Heart right ventricle (tissue), 16 donors: ENCODE results near the gene SLC35B4. TPM values are rescaled to one million over a fixed set of nuclear protein-coding genes. Genes with fewer than 3 reads are reported as not detected.

Source experiments
- ATAC-seq, 8 donors: fragments of 200-7000 bp; cut with Tn5 transposase; one replicate each; pipeline ENCODE4 v1.9.1; 2020; ENCODE audit warnings: mild to moderate bottlenecking in 8 of 8, moderate library complexity in 8 of 8, moderate number of reproducible peaks in 1 of 8
- DNase-seq, 2 donors: peaks; one replicate each; pipeline ENCODE4 v3.0.0-alpha.2; 2020
- H3K27ac ChIP-seq, 10 donors: fragments of 200-600 bp; sonication (generic) in 2 of 10; one replicate each; pipeline versions ENCODE4 v1.5.0 to v1.8.0; 2020 to 2022; ENCODE audit warnings: mild to moderate bottlenecking in 3 of 10
- H3K27me3 ChIP-seq, 7 donors: fragments of 200-600 bp; one replicate each; pipeline ENCODE4 v1.8.0; 2021 to 2022; ENCODE audit warnings: mild to moderate bottlenecking in 2 of 7
- H3K36me3 ChIP-seq, 9 donors: fragments of 200-600 bp; sonication (generic) in 1 of 9; one replicate each; pipeline versions ENCODE4 v1.5.0 to v1.8.0; 2020 to 2022; ENCODE audit warnings: mild to moderate bottlenecking in 2 of 9
- H3K4me1 ChIP-seq, 9 donors: fragments of 200-600 bp; sonication (generic) in 1 of 9; one replicate each; pipeline versions ENCODE4 v1.5.0 to v1.8.0; 2020 to 2022; ENCODE audit warnings: mild to moderate bottlenecking in 4 of 9
- H3K4me3 ChIP-seq, 10 donors: fragments of 200-600 bp; sonication (generic) in 2 of 10; one replicate each; pipeline versions ENCODE4 v1.5.0 to v1.8.0; 2020 to 2022; ENCODE audit warnings: mild to moderate bottlenecking in 7 of 10, moderate library complexity in 2 of 10
- H3K9me3 ChIP-seq, 11 donors: fragments of 200-600 bp in 10 of 11; sonication (generic) in 2 of 11; one replicate each; pipeline versions ENCODE4 v1.5.0 to v1.8.0; 2013 to 2022; ENCODE audit warnings: mild to moderate bottlenecking in 2 of 11, control low read depth in 1 of 11, moderate library complexity in 1 of 11
- CTCF ChIP-seq, 9 donors: fragments of 200-600 bp; sonication (generic) in 2 of 9; IDR thresholded peaks; one replicate each; pipeline versions ENCODE4 v1.5.0 to v1.8.0; 2021 to 2022; ENCODE audit warnings: antibody characterized with exemption in 9 of 9, mild to moderate bottlenecking in 5 of 9, moderate library complexity in 1 of 9
- WGBS, 2 donors: extraction: QIAGEN DNeasy Blood & Tissue Kit; methylation state at CpG; one replicate each; pipeline ENCODE4 v1.1.7; 2013; ENCODE audit warnings: inconsistent platforms in 1 of 2; 5-methylcytosine and 5-hydroxymethylcytosine counted together
- intact Hi-C, 10 donors: fragments of 100-400 bp; cut with DNase I; formaldehyde crosslinking; loops; one replicate each; pipeline versions ENCODE4 v1.11.1 to v1.14.2; 2022
- polyA plus RNA-seq, 2 donors: library from polyadenylated mRNA; stranded (reverse); fragments of 200-250 nt; gene quantifications; one replicate each; pipeline ENCODE4 v1.2.3, GENCODE V29; 2013
- total RNA-seq, 10 donors: library from RNA; stranded (reverse); fragmentation: NEBNext Ultra II Directional in 3 of 10; extraction: Animal tissue kit (Norgen Biotek cat#: 25700) in 3 of 10; gene quantifications; one replicate each; pipeline versions ENCODE4 v1.2.1 to v1.2.4, GENCODE V29; 2021 to 2023
- donor health status: Arrhythmogenic right ventricular cardiomyopathy.
- donor health status: ischemic (EF 13 %, LVEDD 7.1; RV severe dilation, severe dysfunction).
- donor health status: healthy with polysubstance abuse.
- donor health status: DM: no; HTN: yes; CAD: no.
- donor health status: DM: no; HTN: no; CAD: no.
- donor health status: ischemic (EF 25% LVEDD 6.9; RV normal size, moderate dysfunction).
- donor health status: ischemic (EF 25% LVEDD 5.7; RV mildly dilated, moderate dysfunction).
- donor health status: healthy.
- donor health status: DM: yes; HTN: yes; CAD: no.
- donor health status: Ischemic cardiomyopathy.
- donor health status: ischemic (EF 35%, LVEDD 5.7; RV mildly dilated, moderate dysfunction).
- donor health status: nonischemic (EF 11% LVEDD 7.7; RV severe dilation, severe dysfunction).
- donor health status: DM: yes; HTN: yes; CAD: no.
- donor health status: PGD.
- donor health status: ischemic (EF 29% LVEDD 5.4; RV normal size, mild dysfunction).
- donor health status: nonischemic (EF 23%, LVEDD 6.1; RV moderate dilation, normal function).

Gene SLC35B4
- total and polyA plus RNA-seq, 12 donors: 2.4 to 7.9 (median 4.6) TPM

DNA sequence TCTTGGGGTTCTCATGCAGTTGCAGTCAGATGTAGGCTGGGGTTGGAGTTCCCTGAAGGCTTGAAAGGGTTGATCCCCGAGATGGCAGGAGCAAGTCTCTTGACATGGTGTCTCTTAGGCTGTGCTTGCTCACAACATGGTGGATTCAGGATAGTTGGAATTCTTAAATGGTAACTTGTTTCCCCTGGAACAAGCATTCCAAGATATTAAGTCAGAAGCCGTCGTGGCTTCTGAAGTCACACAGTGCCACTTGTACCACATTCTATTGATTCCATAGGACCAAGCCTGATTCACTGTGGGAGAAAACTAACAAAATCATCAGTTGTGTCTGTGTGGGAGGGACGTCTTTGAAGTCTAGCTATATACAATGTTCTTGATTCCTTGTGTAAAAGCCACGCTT, 3.5 kb upstream of the SLC35B4 start:
- no peak for TF ChIP-seq CTCF (IDR thresholded peaks at IDR 0.05)
- H3K9me3 ChIP-seq: no peaks in the 10 kb centered on the region
- H3K4me1 ChIP-seq: peaks cover 0 to 15% (median 10%) of the 10 kb centered on the region in 9 donors
- H3K4me3 ChIP-seq: no peak overlapping the region
- WGBS, 2 donors: 71 to 76% methylated on average over 5 of the region's 5 CpGs
- H3K27ac ChIP-seq: no peak overlapping the region
- intact Hi-C loops: no loop called here
- ATAC-seq: no peak
- DNase-seq: no peak
- no peaks in the 10 kb centered on the region for H3K36me3 ChIP-seq
- peaks cover 0 to 7% (median 0%) of the 10 kb centered on the region in 7 donors for H3K27me3 ChIP-seq

- no peak for TF ChIP-seq CTCF (IDR thresholded peaks at IDR 0.05)
- Histone ChIP-seq H3K9me3 (no peaks in the 10 kb centered on the region), H3K4me1 (peaks cover 0 to 15% (median 10%) of the 10 kb centered on the region in 9 donors), H3K4me3 (no peak overlapping the region), H3K27me3 (peaks cover 0 to 7% (median 0%) of the 10 kb centered on the region in 7 donors), H3K36me3 (no peaks in the 10 kb centered on the region), H3K27ac (no peak overlapping the region)
- ATAC-seq (no peak), DNase-seq (no peak)
- intact Hi-C loops: loop anchor here in 2 of 10 donors (5.0 to 10.0 kb wide), 2 partner anchors 191 to 194 kb away; partner anchors contain the start of gene LRGUK (in 2 of the 2)
Measured at GRCh38 chr7:134318443-134318842, 1.7 kb upstream of the SLC35B4 start.

DNA sequence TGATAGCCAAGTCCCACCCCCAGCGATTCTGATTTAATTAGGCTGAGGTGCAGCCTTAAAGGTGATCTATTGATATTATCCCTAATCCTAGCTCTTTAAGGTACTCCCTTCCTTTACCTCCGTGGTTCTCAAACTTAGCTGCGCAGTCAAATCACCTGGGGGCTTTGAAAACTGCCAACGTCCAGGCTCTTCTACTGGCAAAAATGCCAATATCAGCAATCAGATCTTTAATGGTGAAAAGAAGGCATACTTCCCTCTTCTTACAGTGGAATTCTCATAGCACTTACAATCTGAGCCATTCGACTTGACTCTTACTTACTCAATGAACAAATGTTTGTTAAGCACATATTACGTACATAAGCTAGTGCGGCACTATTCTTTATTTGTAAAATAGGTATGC, 704 bp upstream of the SLC35B4 start:
- intact Hi-C loops: loop anchor here in 2 of 10 donors (5.0 to 10.0 kb wide), 2 partner anchors 190 to 193 kb away; partner anchors contain the start of gene LRGUK (in 2 of the 2)
- H3K4me3 ChIP-seq: peak overlapping the region in 8 of 10 donors; percentile 72 to 96 (median 88)
- ATAC-seq (no peak), DNase-seq (no peak)
- peak overlapping the region in 6 of 10 donors; percentile 77 to 89 (median 83) for H3K27ac ChIP-seq
- 69 to 70% methylated on average over 7 of the region's 7 CpGs for WGBS, 2 donors
- peaks cover 0 to 15% (median 10%) of the 10 kb centered on the region in 9 donors for H3K4me1 ChIP-seq
- H3K9me3 ChIP-seq: no peaks in the 10 kb centered on the region
- H3K36me3 ChIP-seq: no peaks in the 10 kb centered on the region
- peaks cover 0 to 5% (median 0%) of the 10 kb centered on the region in 7 donors for H3K27me3 ChIP-seq
- TF ChIP-seq CTCF (IDR thresholded peaks at IDR 0.05): no peak

DNA sequence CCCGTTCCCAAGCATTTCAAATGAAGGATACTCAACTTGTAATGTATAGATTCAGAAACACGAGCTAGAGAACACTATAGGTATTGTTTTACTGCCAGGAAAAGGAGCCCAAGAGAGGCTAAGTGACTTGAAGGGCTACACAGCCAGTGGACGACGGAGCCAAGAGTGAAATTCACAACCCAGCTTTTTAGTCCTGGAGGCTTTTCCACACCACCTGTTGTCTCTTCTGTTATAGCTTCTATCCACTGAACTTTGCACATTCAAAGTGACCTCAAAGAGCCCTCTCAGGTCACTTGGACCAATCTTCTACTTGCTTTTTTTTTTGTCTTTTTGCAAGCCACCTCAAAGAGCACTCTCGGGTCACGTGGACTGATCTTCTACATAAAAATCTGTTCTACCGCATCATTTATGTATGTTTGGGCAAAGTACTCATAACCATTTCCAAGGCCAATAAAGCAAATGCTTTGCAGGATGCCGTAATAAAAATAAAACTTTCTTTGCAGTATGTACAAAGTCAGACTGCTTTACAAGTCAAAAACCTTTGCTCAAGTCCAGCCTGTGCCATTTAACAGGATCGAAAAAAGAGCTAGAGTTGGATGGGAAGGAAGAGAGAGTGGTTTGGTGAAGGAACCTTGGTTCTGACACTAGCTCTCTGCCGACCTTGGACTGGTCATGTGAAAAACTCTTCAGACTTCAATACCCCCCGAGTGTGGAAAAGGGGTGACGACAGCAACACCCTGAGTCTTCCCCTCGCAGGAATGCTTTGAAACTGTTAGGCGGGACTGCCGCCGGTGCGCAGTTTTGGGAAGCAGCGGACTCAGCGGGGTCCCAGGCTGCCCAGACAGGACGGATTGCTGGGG, 821 bp downstream of the SLC35B4 start:
- Histone ChIP-seq H3K36me3 (peaks cover 0 to 2% (median 0%) of the 10 kb centered on the region in 9 donors), H3K4me1 (peaks cover 0 to 15% (median 10%) of the 10 kb centered on the region in 9 donors), H3K27me3 (no peaks in the 10 kb centered on the region), H3K4me3 (peak overlapping the region; percentile 56 to 96 (median 86)), H3K9me3 (no peaks in the 10 kb centered on the region), H3K27ac (peak overlapping the region; percentile 13 to 89 (median 82))
- ATAC-seq (peak in 3 of 8 donors; percentile 3 to 5 (median 4)), DNase-seq (no peak)
- TF ChIP-seq CTCF (IDR thresholded peaks at IDR 0.05): no peak
- 28 to 29% methylated on average over 20 of the region's 20 CpGs for WGBS, 2 donors
- intact Hi-C loops: loop anchor here in 2 of 10 donors (5.0 to 10.0 kb wide), 2 partner anchors 189 to 191 kb away; partner anchors contain the start of gene LRGUK (in 2 of the 2)
